Ishikawa (cell line): ENCODE results near the gene DACT1.

Experiments used
- CEBPB ChIP-seq: IDR thresholded peaks from 2 replicates; pipeline ENCODE4 v1.6.1; 2012
- CREB1 ChIP-seq: IDR thresholded peaks from 2 replicates; pipeline ENCODE4 v1.6.1; 2012; ENCODE audit warnings: low read depth
- EGR1 ChIP-seq: IDR thresholded peaks from 2 replicates; pipeline ENCODE4 v1.6.1; 2012
- EP300 ChIP-seq: IDR thresholded peaks from 2 replicates; pipeline ENCODE4 v1.6.1; 2012; ENCODE audit warnings: borderline replicate concordance
- FOXM1 ChIP-seq: IDR thresholded peaks from 2 replicates; pipeline ENCODE4 v1.6.1; 2012; ENCODE audit warnings: low read depth, borderline replicate concordance
- MAX ChIP-seq: IDR thresholded peaks from 2 replicates; pipeline ENCODE4 v1.6.1; 2012
- NFIC ChIP-seq: IDR thresholded peaks from 2 replicates; pipeline ENCODE4 v1.6.1; 2012
- RAD21 ChIP-seq: IDR thresholded peaks from 2 replicates; pipeline ENCODE4 v1.6.1; 2012; ENCODE audit warnings: low read depth
- TAF1 ChIP-seq: IDR thresholded peaks from 2 replicates; pipeline ENCODE4 v1.6.1; 2012; ENCODE audit warnings: low read depth, mild to moderate bottlenecking
- TCF12 ChIP-seq: IDR thresholded peaks from 2 replicates; pipeline ENCODE4 v1.6.1; 2012; ENCODE audit warnings: low read depth
- TEAD4 ChIP-seq: IDR thresholded peaks from 2 replicates; pipeline ENCODE4 v1.6.1; 2012
- YY1 ChIP-seq: IDR thresholded peaks from 2 replicates; pipeline ENCODE4 v1.6.1; 2012; ENCODE audit warnings: low read depth
- ZBTB7A ChIP-seq: IDR thresholded peaks from 2 replicates; pipeline ENCODE4 v1.6.1; 2012; ENCODE audit warnings: low read depth
- TF ChIP-seq, protein P1 (sequence below): IDR thresholded peaks from 2 replicates; pipeline ENCODE4 v1.6.1; 2012
- TF ChIP-seq, protein P2 (sequence below): IDR thresholded peaks from 2 replicates; pipeline ENCODE4 v1.6.1; 2012; ENCODE audit warnings: low read depth, mild to moderate bottlenecking

The DACT1 gene

GRCh38 chr14:58599707-58600106 lies 38.1 kb upstream of the DACT1 start:
- TF ChIP-seq, protein P1, sequence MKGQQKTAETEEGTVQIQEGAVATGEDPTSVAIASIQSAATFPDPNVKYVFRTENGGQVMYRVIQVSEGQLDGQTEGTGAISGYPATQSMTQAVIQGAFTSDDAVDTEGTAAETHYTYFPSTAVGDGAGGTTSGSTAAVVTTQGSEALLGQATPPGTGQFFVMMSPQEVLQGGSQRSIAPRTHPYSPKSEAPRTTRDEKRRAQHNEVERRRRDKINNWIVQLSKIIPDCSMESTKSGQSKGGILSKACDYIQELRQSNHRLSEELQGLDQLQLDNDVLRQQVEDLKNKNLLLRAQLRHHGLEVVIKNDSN, result no peak
- TF ChIP-seq TCF12, result no peak
- TF ChIP-seq EGR1, result no peak
- TF ChIP-seq, protein P2, sequence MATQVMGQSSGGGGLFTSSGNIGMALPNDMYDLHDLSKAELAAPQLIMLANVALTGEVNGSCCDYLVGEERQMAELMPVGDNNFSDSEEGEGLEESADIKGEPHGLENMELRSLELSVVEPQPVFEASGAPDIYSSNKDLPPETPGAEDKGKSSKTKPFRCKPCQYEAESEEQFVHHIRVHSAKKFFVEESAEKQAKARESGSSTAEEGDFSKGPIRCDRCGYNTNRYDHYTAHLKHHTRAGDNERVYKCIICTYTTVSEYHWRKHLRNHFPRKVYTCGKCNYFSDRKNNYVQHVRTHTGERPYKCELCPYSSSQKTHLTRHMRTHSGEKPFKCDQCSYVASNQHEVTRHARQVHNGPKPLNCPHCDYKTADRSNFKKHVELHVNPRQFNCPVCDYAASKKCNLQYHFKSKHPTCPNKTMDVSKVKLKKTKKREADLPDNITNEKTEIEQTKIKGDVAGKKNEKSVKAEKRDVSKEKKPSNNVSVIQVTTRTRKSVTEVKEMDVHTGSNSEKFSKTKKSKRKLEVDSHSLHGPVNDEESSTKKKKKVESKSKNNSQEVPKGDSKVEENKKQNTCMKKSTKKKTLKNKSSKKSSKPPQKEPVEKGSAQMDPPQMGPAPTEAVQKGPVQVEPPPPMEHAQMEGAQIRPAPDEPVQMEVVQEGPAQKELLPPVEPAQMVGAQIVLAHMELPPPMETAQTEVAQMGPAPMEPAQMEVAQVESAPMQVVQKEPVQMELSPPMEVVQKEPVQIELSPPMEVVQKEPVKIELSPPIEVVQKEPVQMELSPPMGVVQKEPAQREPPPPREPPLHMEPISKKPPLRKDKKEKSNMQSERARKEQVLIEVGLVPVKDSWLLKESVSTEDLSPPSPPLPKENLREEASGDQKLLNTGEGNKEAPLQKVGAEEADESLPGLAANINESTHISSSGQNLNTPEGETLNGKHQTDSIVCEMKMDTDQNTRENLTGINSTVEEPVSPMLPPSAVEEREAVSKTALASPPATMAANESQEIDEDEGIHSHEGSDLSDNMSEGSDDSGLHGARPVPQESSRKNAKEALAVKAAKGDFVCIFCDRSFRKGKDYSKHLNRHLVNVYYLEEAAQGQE, result no peak
- no peak for TF ChIP-seq RAD21
- no peak for TF ChIP-seq YY1
- TF ChIP-seq CREB1, result no peak
- no peak for TF ChIP-seq CEBPB
- TF ChIP-seq TAF1, result no peak
- TF ChIP-seq EP300, result no peak
- TF ChIP-seq FOXM1, result no peak
- no peak for TF ChIP-seq TEAD4
- TF ChIP-seq MAX, result no peak

DNA sequence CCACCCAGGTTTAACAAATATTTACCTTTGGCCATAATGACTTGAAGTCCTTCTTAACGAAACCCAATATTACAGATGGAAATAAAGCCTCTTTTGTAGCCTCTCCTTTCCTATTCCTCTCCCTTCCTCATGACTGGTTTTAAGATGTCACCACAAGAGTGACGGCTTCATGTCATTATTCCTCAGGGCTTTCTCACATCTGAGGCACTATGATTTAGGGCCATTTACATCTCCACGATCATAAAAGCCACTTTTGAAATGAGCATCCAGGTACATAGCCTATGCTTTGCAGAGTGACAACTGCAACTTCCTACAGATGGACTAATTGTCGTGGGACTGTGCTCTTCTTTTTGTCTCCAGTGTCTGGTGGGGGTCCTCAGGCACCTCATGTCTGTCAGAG lies 32.3 kb upstream of the DACT1 start:
- TF ChIP-seq, protein P1, result no peak
- TF ChIP-seq YY1 (no peak), FOXM1 (no peak), EGR1 (no peak), TAF1 (no peak), CEBPB (no peak), NFIC (no peak), RAD21 (no peak), CREB1 (no peak), TEAD4 (no peak), MAX (no peak), TCF12 (no peak), EP300 (no peak), ZBTB7A (no peak)
- TF ChIP-seq, protein P2, result no peak

GRCh38 chr14:58607131-58607951 lies 30.4 kb upstream of the DACT1 start:
- TF ChIP-seq MAX, result no peak
- TF ChIP-seq CEBPB, result no peak
- TF ChIP-seq, protein P1, result no peak
- TF ChIP-seq YY1, result no peak
- no peak for TF ChIP-seq CREB1
- TF ChIP-seq TAF1, result no peak
- no peak for TF ChIP-seq RAD21
- TF ChIP-seq EP300, result no peak

- TF ChIP-seq TEAD4, result no peak
- TF ChIP-seq ZBTB7A, result no peak
- TF ChIP-seq, protein P1, result no peak
- no peak for TF ChIP-seq YY1
- TF ChIP-seq TCF12, result no peak
- TF ChIP-seq RAD21, result no peak
- TF ChIP-seq, protein P2, result no peak
- TF ChIP-seq CEBPB, result no peak
- no peak for TF ChIP-seq TAF1
- TF ChIP-seq EP300, result no peak
- TF ChIP-seq CREB1, result no peak
- no peak for TF ChIP-seq EGR1
- TF ChIP-seq MAX, result no peak
- no peak for TF ChIP-seq FOXM1
- no peak for TF ChIP-seq NFIC
Measured at GRCh38 chr14:58607952-58608317, 29.8 kb upstream of the DACT1 start.
